Purkinje cell (primary cell): Measurements from ENCODE around the gene FOXS1. TPM values are rescaled to one million over a fixed set of nuclear protein-coding genes. Genes with fewer than 3 reads are reported as not detected.

Experiments
- polyA plus RNA-seq: library from polyadenylated mRNA; unstranded; fragments of >200 nt; fragmentation: Nextera tagmentation; gene quantifications from 2 replicates; pipeline ENCODE4 v1.2.1, GENCODE V29; 2014

FOXS1 gene
- polyA plus RNA-seq = not detected in 2 replicates

GRCh38 chr20:31845300-31845863 is at the start of gene FOXS1:
FOXS1 (minus strand) TSS chr20:31845604; CDS start chr20:31845542, 62 bp downstream.

DNA sequence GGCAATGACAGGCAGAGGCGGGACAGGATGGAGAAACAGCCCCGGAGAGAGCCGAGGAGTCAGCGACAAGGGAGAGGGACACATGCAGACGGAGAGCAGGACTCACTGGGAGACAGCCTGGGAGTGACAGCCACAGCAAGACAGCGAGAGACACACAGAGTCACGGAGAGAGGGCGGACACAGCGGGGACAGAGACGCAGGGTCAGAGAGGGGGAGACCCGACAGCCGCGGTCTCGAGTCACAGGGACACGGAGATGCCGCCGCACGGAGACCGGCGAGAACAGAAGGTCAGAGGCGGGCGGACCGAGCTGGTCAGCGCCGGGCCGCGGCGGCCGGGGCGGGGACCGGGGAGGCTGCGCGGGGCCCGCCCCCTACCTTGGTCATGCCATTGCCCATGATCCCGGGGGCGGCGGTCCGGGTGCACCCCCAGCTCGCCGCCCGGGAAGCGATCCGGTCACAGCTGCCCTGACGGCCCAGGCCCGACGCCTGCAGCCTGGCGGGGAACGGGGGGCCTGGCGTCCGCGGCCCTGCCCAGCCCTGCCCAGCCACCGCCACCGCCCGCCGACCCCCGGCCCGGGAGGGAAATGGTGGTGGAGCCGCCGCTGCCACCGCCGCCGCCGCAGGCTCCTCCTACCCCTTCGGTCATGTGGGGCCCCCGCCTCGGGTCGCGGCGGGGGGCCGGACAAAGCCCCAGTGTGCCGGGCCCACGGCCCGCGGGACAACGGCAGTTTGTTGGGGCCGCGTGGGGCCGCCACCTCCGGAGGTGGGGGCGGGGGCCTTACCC is 24.7 kb upstream of the FOXS1 start, which contains the start of the genes DUSP15 and TTLL9:
Gene DUSP15, minus strand, starts transcription at position 586 of the 784 bp plus-strand sequence. Its CDS starts 190 bp downstream, at position 396.
Gene TTLL9, plus strand, starts transcription at position 693 of the 784 bp plus-strand sequence. CDS start 493 bp downstream, outside the sequence.

GRCh38 chr20:31819083-31819784 is 26.2 kb downstream of the FOXS1 start, which contains the start of gene MYLK2:
MYLK2 (plus strand) TSS chr20:31819356; CDS start chr20:31819581, 225 bp downstream.

Other genes with a start within 250 kb of the FOXS1 start
- gene ID1, start 240.3 kb downstream of the FOXS1 start, polyA plus RNA-seq = 0.41 and 0.75 TPM in 2 replicates
- gene COX4I2, start 207.7 kb downstream of the FOXS1 start, polyA plus RNA-seq = 1.9 TPM in 1 of 2 replicates, not detected in the other
- gene BCL2L1, start 122.7 kb downstream of the FOXS1 start, polyA plus RNA-seq = 1.2 and 6.4 TPM in 2 replicates
- gene TPX2, start 106.3 kb downstream of the FOXS1 start, polyA plus RNA-seq = 18.5 and 20.4 TPM in 2 replicates
- gene MYLK2, start 26.2 kb downstream of the FOXS1 start, polyA plus RNA-seq = not detected in 2 replicates
- gene DUSP15, start 24.9 kb upstream of the FOXS1 start, polyA plus RNA-seq = not detected in 2 replicates
- gene TTLL9, start 25.0 kb upstream of the FOXS1 start, polyA plus RNA-seq = 0.14 TPM in 1 of 2 replicates, not detected in the other
- gene PDRG1, start 106.4 kb upstream of the FOXS1 start, polyA plus RNA-seq = 26.0 and 32.6 TPM in 2 replicates
- gene XKR7, start 122.5 kb upstream of the FOXS1 start, polyA plus RNA-seq = 0.04 and 0.35 TPM in 2 replicates
- gene CCM2L, start 164.8 kb upstream of the FOXS1 start, polyA plus RNA-seq = 0.13 TPM in 1 of 2 replicates, not detected in the other
- gene HCK, start 206.6 kb upstream of the FOXS1 start, polyA plus RNA-seq = not detected in 2 replicates